GM18508 (cell line): ENCODE measurements around the gene THRB.
"Not testable (repeated sequence)": the region's sequence is repeated elsewhere in the genome, so short reads cannot be mapped to it uniquely, and the experiment has no call there.

Experiments used
- ATAC-seq: cut with Tn5 transposase; IDR thresholded peaks from one replicate; pipeline ENCODE4 v1.9.1; 2021; ENCODE audit warnings: moderate number of reproducible peaks; ENCODE audit not compliant: insufficient read depth, unreplicated experiment

THRB gene

DNA sequence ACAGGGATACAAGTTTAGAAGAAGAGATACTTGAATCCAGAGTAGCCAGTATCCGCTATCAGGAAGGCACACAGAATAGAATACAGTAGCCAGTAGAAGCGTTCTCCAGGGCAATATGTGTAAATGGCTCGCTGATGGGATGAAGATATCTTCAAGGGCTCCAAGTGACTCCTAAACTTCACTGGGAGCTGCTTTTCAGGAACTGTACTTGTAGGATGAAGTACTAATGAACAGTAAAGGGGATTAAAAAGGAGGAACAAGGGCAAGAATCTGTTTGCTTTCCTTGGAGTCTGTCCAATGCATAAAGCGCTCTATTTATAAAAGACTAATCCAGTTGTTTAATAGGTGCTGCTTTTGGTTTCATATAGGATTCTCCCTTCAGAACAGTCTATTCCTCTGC lies 78.4 kb downstream of the THRB start:
- ATAC-seq, result no peak

DNA sequence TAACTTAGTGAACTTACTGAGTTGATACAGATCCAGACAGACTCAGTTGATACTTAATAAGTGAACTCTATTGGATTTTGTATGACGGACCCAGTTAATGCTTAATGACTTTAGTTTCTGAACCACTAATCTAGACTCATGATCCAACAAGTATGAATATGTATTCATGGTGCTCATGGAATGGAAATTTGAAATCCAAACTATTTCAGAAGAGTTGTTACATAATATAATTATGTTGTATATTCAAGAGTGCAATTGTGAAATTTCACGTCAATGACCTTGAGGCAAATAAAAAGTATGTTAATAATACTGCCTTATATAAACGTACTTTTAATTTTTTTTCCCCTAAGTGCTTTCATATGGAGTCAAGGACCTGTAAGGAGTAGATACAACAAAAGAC lies 78.8 kb downstream of the THRB start:
- no peak for ATAC-seq

DNA sequence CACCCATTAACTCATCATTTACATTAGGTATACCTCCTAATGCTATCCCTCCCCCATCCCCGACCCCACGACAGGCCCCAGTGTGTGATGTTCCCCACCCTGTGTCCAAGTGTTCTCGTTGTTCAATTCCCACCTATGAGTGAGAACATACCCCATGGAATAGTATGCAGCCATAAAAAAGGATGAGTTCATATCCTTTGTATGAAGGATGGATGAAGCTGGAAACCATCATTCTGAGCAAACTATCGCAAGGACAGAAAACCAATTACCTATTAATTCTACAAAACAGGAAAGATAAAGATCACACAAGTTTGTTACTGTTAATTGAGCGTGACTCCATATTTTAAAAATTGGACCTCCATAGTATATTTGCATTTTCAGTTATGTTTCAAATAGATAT lies 81.0 kb downstream of the THRB start:
- not testable (repeated sequence) for ATAC-seq

DNA sequence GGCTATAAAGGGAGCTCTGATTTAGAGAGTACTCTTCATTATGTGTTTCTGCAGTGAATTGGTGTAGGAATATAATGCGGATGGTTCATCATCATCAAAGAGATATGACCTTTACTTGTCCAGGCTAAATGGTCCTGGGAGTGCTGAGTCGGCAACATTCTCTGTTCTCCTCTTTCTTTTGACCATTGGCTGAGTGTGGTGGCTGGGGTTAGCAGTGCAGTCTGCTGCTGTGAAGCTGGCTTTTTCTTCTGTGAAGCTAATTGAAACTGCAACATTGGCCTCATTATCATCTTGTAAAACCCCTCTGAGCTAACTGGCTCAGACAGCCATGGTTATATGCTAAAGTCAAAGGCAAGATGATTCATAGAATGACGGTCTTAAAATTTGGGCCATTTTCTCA lies 83.8 kb downstream of the THRB start:
- no peak for ATAC-seq

DNA sequence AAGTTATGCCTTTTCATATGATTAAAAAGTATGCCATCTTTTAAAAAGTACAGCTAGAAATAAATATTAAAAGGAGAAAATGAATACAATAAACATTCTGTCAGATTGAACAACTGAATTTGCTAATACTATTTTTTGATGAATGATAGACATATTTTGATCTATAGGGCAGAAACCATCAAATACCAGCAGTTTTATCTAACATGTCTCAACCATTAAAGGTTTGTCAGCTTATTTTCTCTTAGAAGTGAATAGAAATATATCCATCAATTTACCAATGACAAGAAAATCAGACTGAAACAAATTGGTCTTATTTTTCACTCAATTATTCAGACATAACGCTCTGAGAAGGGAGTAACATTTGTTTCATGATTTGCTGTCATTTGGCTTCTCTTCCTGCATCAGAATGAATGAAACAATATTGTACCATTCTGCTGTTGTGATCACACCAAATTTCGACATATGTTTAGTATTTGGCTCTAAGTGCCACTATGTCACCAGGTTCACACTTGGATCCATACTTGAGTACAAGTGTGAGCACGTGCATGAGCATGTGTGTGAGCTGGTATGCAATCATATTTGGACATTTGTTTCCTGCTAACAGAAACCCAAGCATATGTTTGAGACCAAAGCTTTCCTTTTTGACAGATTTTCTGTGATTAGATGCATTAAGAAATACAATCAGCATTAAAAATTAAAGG lies 86.5 kb downstream of the THRB start:
- ATAC-seq, result no peak

DNA sequence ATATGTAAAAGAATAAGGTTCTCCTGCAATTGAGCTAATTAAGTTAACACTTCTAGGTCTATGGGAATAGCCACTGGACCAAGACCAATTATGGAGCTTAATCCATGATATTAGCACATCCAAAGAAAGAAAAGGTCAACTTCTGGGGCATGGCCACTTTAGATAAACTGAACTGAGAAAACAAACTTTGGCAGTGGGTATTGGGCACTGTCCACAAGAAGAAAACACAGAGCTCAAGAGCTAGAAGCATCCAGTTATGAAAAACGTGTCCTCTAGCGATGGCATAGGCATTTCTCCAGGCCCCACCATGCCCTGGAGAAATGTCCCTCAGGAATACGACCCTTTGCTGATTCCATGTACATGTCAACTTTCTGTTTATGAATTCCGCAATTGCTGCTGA lies 87.8 kb downstream of the THRB start:
- ATAC-seq, result no peak

DNA sequence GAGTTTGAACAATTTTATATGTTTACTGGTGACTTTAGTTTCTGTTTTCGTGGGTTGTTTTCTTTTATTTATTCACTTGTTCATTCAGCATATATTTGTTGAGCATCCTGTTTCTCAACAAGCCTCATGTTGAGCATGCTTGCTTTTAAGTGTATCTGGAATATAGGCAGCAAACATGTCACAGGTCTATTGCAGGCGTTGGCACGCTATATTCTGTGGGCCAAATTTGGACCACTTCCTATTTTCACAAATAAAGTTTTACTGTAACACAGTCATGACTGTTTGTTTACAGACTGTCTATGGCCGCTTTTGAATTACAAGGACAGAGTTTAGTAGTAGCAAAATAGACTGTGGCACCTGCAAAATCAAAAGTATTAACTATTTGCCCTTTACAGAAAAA lies 89.6 kb downstream of the THRB start:
- ATAC-seq, result no peak

DNA sequence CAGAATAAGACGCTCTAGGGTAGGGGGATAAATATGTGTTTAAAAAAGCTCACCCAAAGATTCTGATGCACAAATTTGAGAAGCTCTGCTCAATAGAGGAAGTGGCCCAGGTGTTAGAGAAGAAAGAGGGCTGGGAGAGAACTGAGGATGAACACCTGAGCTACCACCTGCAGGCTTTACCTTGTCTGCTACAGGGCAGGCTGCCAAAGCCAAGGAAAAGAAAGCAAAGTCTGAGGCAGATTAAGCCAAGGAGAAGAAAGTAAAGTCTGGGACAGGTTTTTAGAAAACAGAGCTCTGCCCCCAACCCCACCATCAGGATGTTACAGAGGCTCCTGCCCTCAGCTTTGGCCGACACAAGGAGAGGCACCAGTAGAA lies 92.9 kb downstream of the THRB start:
- no peak for ATAC-seq

DNA sequence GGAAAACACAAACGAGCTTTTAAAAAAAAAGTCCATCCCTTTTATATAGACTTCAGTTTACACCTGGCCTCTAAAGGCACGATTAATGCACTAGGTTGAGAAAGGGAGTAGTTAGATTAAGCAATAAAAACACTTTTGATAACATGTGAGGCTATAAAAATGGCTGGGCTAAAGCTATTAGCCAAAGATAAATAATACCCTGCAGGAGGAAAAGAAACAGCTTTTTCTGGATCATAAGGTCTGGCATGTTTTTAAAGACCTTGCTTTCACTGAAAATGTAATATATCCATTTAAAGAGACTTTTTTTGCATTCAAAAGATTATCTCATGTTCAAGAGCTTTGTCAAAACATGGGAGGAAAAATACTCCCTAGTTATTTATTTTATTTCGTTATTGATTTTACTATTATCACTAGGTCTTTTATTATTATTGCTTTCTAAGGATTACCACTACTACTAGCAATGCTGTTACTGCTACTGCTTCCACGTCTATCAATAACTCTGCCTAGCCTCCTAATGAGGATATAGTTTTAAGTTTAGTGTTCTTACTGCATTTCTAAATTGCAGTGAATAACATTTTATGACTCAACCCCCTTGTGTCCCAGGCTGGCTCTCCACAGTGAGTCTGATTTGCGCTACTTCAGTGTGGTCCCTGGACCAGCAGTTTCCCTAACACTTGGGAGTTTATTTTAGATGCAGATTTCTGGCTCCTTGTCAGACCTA lies 93.4 kb downstream of the THRB start:
- no peak for ATAC-seq

DNA sequence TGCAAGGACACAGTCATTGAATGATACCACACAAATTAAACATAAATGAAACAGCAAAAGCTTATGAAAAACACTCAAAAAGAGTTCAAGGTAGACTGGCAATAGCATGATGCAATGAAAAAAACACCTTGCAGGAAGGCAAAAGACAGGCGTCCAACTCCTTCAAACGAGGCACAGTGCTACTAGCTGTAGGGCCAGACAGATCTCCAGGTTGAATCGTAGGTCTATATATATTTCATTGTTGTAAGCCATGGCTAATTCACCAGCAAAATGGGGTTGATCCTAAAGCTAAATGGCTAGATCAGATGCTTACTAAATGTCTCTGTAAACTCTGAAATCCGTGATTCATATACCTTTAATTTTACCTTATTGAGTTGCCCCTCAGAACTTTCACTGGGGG lies 94.2 kb downstream of the THRB start:
- no peak for ATAC-seq

DNA sequence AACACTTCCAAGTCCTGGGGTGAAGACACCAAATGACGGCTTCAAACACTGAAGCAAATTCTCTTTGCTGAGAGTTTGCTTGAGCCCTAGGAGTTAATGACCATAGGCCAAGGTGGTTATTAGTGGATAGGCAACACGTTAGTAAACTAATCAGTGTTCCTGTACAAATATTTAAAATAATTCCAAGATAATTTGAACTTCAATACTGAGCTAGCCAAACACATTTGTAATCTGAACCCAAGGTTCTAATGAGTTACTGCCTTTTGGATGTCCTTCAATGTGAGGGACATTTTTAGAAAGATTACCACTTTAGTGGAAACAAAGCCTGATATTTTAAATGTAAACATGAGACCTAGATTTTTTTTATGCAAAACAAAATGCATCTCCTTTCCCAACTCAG lies 94.6 kb downstream of the THRB start:
- no peak for ATAC-seq

DNA sequence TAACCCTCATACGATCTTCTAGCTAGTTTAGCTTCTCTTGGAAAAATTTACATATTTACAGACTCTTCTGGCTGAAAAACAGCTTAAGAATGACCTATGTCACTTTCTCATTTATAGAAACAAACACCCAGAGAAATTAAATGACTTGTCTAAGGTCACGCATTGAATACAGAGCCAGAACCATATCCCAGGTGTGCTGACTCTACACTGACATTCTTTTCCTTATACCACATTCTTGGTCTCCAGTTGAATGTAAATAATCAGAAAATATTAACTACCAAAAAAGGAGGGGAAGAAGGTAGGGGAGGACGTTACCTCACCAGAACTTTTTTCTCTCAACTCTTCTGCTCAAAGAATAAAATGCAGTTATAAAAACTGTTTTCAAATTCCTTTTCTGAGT lies 95.0 kb downstream of the THRB start:
- no peak for ATAC-seq

DNA sequence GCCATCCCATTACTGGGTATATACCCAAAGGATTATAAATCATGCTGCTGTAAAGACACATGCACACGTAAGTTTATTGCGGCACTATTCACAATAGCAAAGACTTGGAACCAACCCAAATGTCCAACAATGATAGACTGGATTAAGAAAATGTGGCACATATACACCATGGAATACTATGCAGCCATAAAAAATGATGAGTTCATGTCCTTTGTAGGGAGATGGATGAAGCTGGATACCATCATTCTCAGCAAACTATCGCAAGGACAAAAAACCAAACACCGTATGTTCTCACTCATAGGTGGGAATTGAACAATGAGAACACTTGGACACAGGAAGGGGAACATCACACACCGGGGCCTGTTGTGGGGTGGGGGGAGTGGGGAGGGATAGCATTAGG lies 95.9 kb downstream of the THRB start:
- ATAC-seq, result not testable (repeated sequence)

DNA sequence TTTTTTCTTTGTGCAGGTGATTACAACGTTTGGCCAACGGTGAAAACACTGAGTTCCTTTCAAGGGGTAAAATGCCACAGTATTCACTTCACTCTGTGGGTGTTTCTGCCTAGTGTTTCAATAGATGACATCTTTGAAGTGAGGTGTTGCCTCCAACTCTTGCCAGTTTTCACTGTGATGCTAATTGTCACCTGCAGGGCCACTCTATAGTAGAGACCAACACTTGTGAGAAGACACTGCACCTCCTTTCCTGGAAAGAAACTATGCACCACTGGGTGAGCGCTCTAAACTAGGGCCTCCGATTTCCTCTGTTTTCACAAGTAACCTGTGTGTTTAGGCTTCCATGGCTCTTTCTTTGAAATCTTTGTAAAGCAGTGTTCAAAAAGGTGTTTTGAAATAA lies 98.3 kb downstream of the THRB start:
- ATAC-seq, result no peak

DNA sequence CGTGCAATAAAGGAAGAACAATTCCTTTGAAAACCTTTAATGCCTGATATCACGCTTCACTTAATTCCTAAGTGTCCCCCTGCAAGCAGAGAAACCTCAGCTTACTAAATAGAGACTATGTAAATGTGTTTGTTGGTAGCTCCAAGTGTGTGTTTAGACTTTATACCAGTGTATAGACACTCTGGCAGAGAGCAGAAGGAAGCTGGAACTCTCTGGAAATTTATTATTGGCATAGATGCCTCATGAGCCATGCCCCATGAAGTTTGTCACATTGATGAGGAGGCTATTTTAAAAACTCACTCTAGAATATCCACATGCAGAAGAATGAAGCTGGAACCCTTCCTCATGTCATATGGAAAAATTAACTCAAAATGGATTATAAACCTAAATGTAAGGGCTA lies 99.9 kb downstream of the THRB start:
- ATAC-seq, result no peak

DNA sequence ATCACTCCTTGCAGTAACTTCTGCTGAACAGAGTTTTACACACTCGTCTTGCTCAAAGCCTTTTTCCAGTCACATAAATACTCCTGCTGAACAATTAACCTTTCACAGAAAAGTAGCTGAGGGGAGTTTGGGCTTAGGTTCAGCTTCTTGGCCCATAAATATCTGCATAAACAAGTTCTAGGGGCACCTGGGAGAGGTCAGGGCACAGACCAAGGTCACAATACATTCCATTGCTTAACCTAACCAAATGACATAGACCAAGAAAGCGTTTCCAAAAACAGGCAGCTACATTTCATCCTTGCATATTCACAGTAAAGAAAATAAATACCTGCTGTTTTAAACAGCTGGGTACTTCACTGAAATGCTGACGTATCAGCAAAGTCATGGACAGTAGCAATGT lies 101.3 kb downstream of the THRB start:
- no peak for ATAC-seq

DNA sequence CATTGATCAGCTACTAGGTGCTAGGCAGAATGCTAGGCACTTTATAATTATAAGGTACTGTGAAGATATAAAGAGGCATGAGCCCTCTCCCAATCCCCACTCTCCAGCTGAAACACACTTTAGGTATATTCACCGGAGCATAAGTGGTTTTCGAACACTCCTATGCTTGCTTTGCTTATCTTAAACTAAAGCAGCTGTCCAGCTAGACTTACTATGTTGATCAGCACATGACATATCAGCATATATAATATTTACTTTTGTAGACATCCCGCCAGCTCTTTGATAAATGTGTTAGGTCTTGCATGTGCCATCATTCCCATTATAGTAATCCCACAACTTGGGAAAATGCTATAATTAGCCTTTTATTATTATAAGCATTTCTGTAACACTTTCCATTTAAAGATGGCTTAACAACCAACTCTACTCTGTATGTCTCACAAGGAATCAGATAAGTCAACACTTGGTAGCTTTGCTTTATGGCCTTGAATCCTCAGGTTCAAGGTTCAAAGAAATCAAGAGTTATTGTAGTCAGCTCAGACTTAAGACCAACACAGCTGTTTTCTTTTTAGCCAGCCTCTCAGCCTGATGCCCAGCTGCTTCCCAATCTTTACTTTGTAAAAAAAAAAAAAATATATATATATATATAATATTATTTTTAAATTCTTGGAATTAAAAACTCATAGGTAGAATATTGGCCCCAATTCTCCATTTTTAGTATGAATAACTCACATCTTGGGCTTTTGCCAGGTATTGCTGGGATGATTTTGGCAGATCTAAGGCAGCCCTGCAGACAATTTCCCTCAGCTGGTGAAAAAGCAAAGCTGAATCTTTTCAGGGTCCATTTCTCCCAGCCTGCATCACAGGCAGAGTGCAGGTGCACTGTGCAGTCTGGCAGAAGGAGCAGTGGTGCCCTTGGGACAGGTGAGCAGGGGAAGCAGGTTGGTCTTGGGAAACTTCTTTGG lies 104.2 kb downstream of the THRB start:
- ATAC-seq, result no peak

DNA sequence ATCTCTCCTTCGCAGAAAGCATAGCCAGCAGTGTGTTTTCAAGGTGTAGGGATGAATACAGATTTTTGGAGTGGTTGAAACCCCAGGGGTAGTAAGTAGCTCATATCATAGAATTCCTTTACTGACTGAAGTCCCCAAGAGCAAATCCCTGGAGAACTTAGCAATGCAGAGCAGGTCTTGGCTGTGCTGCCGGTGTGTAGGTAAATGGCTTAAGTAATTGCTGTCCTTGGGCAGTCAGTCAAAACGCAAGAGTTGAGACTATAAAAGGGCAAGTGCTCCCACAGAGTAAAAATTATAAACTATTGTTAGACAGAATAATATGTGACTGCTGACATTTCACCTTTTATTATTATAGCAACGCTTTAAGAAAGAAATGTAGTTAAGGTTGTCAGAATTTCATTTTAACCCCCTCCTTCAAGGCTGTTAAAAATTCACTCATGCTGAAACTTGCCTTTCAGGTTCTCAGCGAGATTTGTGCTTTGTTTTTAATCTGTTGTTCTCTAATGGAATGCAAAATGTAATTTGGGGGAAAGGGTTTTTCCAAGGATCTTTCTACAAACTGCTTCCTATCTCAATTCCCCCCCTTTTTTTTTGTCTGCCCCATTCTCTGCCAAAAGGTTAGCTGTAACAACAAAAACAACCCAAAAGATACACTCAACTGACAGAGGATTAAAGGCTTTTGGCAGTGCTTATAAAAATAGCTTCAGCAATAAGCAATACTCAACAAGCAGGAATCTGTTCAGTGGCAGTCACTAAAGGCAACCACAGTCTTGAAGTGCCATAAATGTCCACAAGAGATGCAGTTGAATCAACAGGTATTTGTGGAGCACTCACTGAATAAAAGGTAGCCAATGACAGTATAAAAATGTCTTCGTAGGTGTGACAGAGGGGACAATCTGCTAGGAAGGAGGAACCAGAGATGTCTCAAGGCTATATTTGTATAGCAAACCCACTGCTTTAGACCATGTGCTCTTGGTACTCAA lies 105.3 kb downstream of the THRB start:
- no peak for ATAC-seq

DNA sequence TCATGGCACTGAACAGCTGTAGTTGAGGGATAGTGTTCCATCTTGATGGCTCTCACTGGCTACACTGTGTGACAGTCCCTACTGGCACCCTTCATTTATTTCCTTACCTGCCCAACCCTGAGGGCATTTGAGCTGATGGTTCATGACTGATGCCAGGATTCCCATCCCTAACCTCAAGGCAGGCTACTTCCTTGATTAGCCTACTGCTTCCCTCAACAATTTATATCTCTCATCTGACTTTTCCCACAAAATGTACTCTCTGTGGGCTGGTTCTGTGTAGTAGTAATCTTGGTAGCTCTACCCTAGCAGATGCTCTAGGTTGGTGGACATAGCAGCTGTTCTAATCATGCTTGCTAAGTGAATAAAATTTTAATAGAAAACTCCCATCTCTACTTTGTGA lies 106.0 kb downstream of the THRB start:
- no peak for ATAC-seq

DNA sequence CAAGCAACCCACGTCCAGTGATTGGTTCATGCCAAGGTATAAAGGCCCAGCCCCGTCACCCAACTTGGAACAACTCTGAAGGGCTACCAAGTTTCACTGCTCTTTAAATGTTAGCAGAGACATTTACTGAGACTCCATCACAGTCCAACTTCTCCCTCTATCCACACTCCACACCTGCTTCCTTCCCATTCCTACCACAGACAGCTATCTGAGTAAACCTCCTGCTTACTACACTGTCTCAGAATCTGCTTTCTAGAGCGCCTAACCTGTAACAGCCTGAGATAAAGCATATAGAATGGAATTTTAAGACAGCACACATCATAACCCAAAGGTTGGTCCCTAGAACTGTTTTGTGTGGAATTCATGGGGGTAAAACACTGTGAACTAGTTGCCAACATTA lies 106.5 kb downstream of the THRB start:
- ATAC-seq, result no peak
